ENCODE results near the gene UBE2L6.

DNA sequence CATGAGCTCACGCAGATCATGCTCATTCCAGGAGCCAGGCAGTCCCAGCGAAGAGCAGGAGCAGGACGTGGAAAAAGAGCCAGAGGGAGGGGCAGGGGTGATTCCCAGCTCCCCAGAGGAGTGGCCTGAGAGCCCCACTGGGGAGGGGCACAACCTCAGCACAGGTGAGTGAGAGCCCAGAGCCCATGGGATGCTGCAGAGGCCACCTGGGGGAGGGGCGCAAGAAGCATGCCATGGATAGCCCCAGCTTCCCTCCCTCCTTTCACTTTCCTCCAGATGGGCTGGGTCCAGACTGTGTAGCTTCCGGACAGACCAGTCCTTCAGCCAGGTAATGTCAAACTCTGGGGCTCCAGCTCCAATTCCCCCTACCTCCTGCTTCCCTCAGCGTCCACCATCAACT, 23.9 kb downstream of the UBE2L6 start:
- TF ChIP-seq, protein P1, sequence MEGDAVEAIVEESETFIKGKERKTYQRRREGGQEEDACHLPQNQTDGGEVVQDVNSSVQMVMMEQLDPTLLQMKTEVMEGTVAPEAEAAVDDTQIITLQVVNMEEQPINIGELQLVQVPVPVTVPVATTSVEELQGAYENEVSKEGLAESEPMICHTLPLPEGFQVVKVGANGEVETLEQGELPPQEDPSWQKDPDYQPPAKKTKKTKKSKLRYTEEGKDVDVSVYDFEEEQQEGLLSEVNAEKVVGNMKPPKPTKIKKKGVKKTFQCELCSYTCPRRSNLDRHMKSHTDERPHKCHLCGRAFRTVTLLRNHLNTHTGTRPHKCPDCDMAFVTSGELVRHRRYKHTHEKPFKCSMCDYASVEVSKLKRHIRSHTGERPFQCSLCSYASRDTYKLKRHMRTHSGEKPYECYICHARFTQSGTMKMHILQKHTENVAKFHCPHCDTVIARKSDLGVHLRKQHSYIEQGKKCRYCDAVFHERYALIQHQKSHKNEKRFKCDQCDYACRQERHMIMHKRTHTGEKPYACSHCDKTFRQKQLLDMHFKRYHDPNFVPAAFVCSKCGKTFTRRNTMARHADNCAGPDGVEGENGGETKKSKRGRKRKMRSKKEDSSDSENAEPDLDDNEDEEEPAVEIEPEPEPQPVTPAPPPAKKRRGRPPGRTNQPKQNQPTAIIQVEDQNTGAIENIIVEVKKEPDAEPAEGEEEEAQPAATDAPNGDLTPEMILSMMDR (IDR thresholded peaks at IDR 0.05): no peak
- TF ChIP-seq POLR2A (IDR thresholded peaks at IDR 0.05): no peak

Measured in esophagus squamous epithelium (tissue), 4 donors.